ENCODE measurements around the gene CAND2.

DNA sequence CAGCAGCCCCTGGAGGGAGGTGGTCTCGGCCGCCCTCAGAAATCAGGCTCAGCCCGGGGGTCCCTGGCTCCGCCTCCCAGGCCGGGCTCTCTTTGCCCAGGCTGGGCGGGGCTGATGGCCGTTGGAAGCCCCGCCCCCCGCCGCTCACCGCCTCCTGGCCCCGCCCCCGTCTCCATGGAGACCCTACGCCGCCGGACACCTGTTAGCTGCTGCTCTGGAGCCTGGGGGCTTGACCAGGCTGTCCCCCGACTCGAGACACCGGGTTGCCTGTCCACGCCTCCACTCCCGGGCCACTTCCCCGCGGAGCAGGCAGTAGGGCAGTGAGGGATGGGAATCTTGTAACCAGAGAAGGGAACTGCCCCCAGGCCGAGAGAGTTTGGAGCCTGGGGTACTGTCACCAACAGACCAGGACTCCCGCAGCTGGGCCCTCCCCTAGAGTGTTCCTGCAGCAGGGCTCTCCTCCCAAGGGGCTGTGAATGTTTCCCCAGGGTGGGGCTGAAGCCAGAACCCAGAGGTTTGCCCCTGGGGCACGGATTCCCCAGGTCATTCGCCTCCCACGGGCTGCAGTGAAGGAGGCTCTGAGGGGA lies 72.6 kb downstream of the CAND2 start:
- TF ChIP-seq POLR2AphosphoS5 (IDR thresholded peaks at IDR 0.05) (no peak), POLR2A (IDR thresholded peaks at IDR 0.05) (no peak), EP300 (IDR thresholded peaks at IDR 0.05) (no peak)
- TF ChIP-seq, protein P1, sequence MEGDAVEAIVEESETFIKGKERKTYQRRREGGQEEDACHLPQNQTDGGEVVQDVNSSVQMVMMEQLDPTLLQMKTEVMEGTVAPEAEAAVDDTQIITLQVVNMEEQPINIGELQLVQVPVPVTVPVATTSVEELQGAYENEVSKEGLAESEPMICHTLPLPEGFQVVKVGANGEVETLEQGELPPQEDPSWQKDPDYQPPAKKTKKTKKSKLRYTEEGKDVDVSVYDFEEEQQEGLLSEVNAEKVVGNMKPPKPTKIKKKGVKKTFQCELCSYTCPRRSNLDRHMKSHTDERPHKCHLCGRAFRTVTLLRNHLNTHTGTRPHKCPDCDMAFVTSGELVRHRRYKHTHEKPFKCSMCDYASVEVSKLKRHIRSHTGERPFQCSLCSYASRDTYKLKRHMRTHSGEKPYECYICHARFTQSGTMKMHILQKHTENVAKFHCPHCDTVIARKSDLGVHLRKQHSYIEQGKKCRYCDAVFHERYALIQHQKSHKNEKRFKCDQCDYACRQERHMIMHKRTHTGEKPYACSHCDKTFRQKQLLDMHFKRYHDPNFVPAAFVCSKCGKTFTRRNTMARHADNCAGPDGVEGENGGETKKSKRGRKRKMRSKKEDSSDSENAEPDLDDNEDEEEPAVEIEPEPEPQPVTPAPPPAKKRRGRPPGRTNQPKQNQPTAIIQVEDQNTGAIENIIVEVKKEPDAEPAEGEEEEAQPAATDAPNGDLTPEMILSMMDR (IDR thresholded peaks at IDR 0.05) = no peak
